ENCODE data around the gene CELF1.

- TF ChIP-seq EP300 (IDR thresholded peaks at IDR 0.05; ENCODE audit: borderline replicate concordance) (no peak), ZBTB7A (IDR thresholded peaks at IDR 0.05; ENCODE audit: low read depth) (no peak), USF1 (IDR thresholded peaks at IDR 0.05) (no peak), NFIC (IDR thresholded peaks at IDR 0.05) (no peak), CEBPB (IDR thresholded peaks at IDR 0.05) (no peak), CREB1 (IDR thresholded peaks at IDR 0.05; ENCODE audit: low read depth) (no peak), RAD21 (IDR thresholded peaks at IDR 0.05; ENCODE audit: low read depth) (no peak), TCF12 (IDR thresholded peaks at IDR 0.05; ENCODE audit: low read depth) (no peak), YY1 (IDR thresholded peaks at IDR 0.05; ENCODE audit: low read depth) (no peak)
- TF ChIP-seq, protein P1, sequence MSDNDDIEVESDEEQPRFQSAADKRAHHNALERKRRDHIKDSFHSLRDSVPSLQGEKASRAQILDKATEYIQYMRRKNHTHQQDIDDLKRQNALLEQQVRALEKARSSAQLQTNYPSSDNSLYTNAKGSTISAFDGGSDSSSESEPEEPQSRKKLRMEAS (IDR thresholded peaks at IDR 0.05): no peak
Measured at GRCh38 chr11:47536915-47537314, 16.0 kb downstream of the CELF1 start.

All from Ishikawa (cell line).